Measurements from ENCODE around the gene TCEA2.
"Not testable (repeated sequence)": the region's sequence is repeated elsewhere in the genome, so short reads cannot be mapped to it uniquely, and the experiment has no call there.

The TCEA2 gene

DNA sequence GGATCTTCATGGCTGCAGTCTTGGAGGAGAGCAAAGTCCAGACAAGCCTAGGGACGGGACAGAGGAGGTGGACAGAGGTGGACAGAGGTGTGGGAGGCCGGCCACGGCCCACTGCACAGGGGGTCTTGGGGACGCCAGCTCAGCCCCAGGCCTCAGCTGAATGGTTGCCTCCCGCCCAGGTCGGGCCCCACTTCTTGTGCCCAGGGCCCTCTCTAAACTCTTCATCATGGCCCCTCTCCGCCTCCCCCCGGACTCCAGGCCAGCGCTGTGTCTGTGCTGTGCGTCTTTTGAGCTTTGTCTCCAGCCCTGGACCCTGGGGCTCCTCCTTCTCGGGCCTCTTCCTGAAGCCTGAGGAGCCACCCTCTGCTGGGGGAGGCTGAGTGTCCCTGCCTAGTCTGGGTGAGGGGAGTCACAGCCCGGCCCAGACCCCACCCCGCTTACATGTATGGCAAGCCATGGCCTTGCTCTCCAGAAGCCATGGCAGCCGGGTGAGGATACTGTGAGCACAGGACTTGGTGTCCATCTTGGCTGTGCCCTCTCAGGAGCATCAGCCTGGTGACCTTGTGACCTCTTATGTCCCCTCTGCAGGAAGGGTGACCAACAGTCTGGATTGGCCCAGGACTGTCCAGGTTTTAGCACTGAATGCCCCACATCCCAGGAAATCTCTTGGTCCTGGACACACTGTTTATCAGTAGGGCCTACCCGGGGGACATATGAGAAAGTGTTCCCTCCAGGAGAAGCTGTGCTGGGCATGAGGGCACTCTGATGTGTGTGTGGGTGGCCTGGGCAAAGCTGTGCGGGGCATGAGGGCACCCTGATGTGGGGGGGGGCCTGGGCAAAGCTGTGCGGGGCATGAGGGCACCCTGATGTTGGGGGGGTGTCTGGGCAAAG lies 53.8 kb downstream of the TCEA2 start:
- DNase-seq (no peak), ATAC-seq (no peak)
- no peak overlapping the region for H3K4me3 Mint-ChIP-seq
- peaks cover 4% of the 10 kb centered on the region for H3K27me3 Mint-ChIP-seq
- no peak overlapping the region for H3K27ac Mint-ChIP-seq
- H3K36me3 Mint-ChIP-seq (ENCODE audit: low read depth), result no peaks in the 10 kb centered on the region
- no peaks in the 10 kb centered on the region for H3K9me3 Mint-ChIP-seq
- peaks cover 9% of the 10 kb centered on the region for H3K4me1 Mint-ChIP-seq

DNA sequence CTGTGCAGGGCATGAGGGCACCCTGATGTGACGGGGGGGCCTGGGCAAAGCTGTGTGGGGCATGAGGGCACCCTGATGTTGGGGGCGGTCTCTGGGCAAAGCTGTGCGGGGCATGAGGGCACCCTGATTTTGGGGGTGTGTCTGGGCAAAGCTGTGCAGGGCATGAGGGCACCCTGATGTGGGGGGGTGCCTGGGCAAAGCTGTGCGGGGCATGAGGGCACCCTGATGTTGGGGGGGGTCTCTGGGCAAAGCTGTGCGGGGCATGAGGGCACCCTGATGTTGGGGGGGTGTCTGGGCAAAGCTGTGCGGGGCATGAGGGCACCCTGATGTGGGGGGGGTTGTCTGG lies 54.4 kb downstream of the TCEA2 start:
- H3K9me3 Mint-ChIP-seq; H3K4me1 Mint-ChIP-seq; H3K27ac Mint-ChIP-seq; DNase-seq; H3K36me3 Mint-ChIP-seq (ENCODE audit: low read depth); H3K27me3 Mint-ChIP-seq; ATAC-seq; H3K4me3 Mint-ChIP-seq: not testable (repeated sequence)

DNA sequence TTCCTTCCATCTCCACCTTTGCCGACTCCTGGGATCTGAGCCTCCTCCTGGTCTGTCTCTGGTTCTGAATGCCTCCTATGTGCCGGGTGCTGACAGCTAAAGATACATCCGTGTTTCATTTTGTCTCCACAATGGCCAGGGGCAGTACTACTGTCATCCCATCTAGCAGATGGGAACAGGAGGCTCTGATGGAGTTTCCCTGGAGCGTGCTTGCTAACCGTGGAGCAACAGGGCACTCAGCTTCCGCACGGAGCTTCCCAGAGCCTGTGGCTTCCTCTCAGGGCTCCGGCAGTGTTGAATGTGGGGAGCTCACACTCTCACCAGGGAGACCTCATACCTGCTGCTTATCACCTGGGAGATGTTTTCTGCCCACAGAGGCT lies 56.3 kb downstream of the TCEA2 start:
- DNase-seq (no peak), ATAC-seq (no peak)
- no peak overlapping the region for H3K4me3 Mint-ChIP-seq
- H3K36me3 Mint-ChIP-seq (ENCODE audit: low read depth), result no peaks in the 10 kb centered on the region
- H3K27ac Mint-ChIP-seq, result no peak overlapping the region
- no peaks in the 10 kb centered on the region for H3K9me3 Mint-ChIP-seq
- H3K4me1 Mint-ChIP-seq, result peaks cover 9% of the 10 kb centered on the region
- peaks cover 5% of the 10 kb centered on the region for H3K27me3 Mint-ChIP-seq

DNA sequence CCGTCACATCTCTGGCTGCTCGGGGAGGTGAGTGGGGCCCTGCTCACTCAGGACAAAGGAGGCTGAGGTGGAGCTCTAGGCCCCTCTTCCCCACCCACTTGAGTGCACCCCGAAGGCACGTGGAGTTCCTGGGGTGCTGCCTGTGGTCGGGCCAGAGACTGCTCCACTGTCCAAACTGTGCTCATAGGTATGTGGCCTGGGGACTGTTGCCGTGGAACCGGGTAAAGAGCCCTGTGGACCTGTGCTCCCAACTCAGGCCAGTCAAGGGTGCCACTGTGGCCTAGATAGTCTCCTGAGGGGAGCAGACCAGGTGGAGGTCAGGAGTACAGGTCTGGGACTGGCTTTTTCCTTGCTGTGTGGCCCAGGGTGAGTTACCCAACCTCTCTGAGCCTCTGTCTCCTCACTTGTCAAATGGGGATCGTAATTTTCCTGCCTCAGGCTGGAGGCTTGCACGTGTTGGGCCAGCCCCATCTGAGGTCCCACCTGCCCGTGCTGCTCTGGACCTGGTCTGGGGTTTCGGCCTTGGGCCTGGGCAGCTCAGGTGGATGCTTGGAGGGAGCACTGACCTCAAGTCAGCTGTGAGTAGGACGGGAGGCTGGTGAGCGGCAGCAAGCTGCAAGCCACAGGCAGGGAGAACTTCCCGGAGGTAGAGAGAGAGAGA lies 56.8 kb downstream of the TCEA2 start:
- H3K4me1 Mint-ChIP-seq, result peaks cover 9% of the 10 kb centered on the region
- H3K27me3 Mint-ChIP-seq, result peaks cover 5% of the 10 kb centered on the region
- H3K27ac Mint-ChIP-seq, result peak overlapping the region; percentile 81
- DNase-seq (no peak), ATAC-seq (no peak)
- H3K36me3 Mint-ChIP-seq (ENCODE audit: low read depth), result no peaks in the 10 kb centered on the region
- peak overlapping the region; percentile 17 for H3K4me3 Mint-ChIP-seq
- H3K9me3 Mint-ChIP-seq, result no peaks in the 10 kb centered on the region

DNA sequence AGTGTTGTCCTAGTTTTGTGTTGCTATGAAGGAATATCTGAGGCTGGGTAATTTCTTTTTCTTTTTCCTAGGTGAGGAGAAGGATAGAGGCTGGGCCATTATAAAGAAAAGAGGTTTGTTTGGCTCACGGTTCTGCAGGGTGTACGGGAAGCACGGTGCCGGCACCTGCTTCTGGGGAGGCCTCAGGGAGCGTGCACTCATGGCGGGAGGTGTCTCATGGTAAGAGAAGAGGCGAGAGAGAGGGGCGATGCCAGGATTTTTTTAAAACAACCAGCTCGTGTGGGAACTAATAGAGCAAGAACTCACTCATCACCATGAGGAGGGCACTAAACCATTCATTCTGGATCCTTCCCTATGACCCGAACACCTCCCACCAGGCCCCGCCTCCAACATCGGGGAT lies 58.6 kb downstream of the TCEA2 start:
- Mint-ChIP-seq H3K4me1 (peaks cover 9% of the 10 kb centered on the region), H3K36me3 (ENCODE audit: low read depth) (no peaks in the 10 kb centered on the region), H3K4me3 (no peak overlapping the region), H3K9me3 (no peaks in the 10 kb centered on the region), H3K27ac (no peak overlapping the region), H3K27me3 (peaks cover 5% of the 10 kb centered on the region)
- DNase-seq (no peak), ATAC-seq (no peak)

Measured in activated naive CD8-positive, alpha-beta T cell treated with anti-CD3 and anti-CD28 coated beads, Interleukin-2, amount 50 U/mL, for 24 hours (primary cell).